NCI-H1694 treated with DMSO at 0.1 percent for 48 hours (cell line): ENCODE results near the gene DNAH14.
"Not testable (repeated sequence)": the region's sequence is repeated elsewhere in the genome, so short reads cannot be mapped to it uniquely, and the experiment has no call there.

Experiments used
- DNase-seq: peaks from one replicate; lab custom pipeline; 2025; lab: John Stamatoyannopoulos, UW

DNAH14 gene

DNA sequence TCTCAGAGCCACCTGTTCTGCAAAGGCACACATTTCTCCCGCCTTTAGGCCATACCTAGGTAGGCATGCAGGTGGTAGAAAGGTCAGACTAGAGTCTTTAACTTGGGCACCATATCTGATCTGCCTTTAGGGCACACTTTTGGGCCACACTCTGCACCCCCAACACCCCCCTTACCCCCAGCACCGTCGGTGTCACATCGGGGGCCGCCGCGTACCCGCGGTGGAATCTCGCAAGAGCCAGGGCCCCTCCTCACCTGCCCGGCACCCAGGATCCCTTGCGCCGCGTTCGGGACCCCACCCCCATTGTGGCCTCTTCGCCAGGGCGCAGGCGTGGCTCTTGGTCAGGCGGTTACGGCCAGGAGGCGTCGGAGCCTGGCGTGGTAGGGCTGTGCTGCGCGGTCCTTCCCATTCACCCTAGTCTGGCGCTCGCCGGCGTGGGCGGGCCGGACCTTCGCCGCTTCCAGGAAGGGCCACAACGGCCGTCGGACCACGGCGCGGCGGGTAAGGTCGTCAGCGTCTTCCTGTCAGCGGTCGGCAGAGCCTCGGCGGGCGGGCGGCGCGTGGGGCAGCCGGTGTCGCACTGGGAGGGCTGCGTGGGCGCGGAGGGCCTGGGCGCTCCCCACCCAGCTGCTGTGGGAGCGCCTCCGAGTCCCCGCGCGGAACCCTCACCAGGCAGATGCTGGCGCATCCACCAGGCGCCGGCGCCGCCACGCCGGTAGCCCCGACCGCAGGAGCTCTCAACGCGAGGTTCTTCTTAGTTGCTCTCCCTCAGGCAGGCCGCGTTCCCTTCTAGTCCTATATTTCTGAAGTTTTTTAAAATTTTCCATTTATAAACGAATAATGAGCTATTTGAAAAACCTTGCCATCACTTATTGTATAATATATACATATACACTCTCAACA lies at the start of gene DNAH14:
Gene DNAH14, plus strand, starts transcription at position 341 of the 903 bp plus-strand sequence. CDS start 23,028 bp downstream, outside the sequence.
- no peak for DNase-seq

DNA sequence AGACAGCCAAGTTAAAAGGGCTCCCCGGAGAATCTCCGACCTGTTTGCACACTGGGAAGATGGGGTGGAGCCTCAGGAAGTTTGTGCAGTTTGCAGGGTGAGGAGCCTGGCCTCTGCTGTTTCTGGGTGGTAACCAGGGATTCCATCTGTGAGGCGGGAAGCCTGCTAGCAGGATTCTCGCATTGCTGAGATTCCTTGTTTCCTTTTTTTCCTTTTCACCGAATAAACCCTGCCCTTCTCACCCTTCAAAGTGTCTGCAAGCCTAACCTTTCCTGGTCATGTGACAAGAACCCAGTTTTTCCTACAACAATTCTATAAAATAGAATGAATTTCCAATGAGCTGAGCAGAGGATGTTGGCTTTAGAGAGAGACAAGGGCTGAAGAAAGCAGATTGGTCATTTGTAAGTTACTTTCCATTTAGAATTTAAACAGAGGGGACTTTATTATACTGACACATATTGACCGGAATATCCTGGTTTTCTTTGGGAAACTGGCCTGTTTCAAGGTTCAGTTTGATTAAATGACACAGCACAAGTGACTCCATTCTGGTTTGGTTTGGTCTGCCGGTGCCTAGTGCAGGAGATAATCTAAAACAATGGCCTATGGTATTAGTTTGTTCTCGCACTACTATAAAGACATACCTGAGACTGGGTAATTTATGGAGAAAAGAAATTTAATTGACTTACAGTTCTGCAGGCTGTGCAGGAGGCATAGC lies 48.7 kb upstream of the DNAH14 start:
- DNase-seq = no peak

DNA sequence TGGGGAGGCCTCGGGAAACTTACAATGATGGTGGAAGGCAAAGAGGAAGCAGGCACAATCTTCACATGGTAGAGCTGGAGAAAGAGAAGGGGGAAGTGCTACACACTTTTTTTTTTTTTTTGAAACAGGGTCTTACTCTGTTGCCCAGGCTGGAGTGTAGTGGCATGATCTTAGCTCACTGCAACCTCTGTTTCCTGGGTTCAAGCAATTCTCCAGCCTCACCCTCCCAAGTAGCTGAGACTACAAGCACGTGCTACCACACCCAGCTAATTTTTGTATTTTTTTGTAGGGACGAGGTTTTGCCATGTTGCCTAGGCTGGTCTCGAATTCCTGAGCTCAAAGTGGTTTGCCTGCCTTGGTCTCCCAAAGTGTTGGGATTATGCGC lies 48.2 kb upstream of the DNAH14 start:
- DNase-seq = not testable (repeated sequence)

GRCh38 chr1:224881762-224882211 lies 47.7 kb upstream of the DNAH14 start:
- no peak for DNase-seq

DNA sequence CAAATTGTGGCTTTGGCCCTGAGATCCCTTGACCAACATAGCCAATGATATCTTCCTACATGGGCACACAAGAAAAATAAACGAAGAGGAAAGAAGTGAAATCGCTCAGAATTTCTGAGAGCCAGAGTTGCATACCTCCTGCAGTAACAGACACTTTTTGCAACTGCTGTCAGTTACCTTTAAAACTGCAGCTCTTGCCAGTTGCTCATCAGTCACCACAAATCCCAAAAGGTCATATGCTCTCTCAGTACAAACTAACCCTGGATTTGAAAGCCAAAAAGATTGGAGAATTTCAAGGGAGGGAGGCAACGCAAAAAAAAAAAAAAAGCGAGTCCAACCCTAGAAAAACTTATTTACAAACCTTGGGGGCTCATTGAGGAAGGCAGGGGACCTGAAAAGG lies 47.2 kb upstream of the DNAH14 start:
- no peak for DNase-seq

DNA sequence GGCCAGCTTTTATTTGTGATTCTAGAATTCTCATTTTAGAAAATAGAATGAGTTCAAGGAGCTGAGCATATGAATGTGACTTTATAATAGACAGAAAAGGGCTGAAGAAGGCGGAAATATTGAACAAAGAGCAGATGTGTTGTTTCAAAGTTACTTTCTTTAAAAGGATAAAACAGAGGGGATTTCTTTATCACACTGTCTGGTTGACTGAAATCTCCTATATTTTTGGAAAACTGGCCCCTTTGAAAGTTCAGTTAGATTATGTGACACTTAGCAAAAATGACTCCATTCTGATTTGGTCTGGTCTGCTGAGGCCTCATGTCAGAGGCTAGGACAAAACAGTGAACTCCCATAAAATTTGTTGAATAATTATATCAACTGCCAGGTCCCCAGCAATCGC lies 46.4 kb upstream of the DNAH14 start:
- DNase-seq = no peak

GRCh38 chr1:224884361-224884801 lies 45.1 kb upstream of the DNAH14 start:
- DNase-seq = no peak

GRCh38 chr1:224885376-224885775 lies 44.1 kb upstream of the DNAH14 start:
- DNase-seq = not testable (repeated sequence)

DNA sequence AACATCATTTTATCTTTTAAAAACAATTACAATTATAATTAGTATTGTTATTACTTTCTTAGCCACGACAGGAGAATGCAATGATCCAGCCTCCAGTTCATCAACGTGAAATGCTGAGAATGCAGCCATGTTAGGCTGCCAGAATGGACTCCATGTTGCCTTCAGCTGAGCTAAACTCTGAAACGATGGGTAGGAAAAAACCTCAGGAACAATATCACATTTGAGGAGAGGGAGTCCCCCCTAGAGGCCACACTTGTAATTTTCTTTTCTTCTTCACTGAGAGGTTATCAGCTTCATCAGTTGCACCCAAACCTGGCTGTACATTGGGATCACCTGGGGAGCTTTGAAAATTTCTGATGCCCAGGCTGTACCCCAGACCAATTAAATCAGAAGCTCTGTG lies 34.6 kb upstream of the DNAH14 start:
- DNase-seq = peak; percentile 5

DNA sequence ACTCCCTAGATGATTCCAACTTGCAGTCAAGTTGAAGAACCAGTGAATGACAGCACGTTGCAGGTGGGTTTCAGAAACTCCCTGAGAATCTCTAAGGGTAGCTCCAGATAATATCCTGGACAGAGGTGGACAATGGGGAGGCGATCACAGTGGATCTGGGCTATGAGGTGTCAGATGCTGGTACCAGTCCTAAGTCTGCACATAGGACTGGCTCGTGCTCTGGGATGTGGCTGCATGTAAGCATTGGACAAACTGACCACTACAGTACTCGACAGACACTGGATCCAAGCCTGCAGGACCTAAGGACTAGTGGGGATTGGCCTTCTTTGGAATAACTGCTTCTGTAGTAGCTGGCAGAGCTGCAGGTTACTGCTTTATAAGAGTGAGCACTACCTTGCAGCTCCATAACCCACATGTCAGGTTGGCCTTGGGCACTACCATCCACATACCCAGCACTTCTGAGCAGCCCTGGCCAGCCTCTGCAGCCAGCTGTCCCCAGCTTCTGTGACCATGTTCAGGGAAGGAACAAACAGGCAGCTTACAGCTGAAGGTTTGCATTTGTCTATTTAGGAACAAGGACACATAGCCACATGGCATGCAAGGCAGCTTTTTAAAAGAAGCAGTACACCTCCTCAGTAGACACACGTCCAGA lies 33.2 kb upstream of the DNAH14 start:
- no peak for DNase-seq

- DNase-seq = no peak
Measured at GRCh38 chr1:224897529-224898327, 31.7 kb upstream of the DNAH14 start.

DNA sequence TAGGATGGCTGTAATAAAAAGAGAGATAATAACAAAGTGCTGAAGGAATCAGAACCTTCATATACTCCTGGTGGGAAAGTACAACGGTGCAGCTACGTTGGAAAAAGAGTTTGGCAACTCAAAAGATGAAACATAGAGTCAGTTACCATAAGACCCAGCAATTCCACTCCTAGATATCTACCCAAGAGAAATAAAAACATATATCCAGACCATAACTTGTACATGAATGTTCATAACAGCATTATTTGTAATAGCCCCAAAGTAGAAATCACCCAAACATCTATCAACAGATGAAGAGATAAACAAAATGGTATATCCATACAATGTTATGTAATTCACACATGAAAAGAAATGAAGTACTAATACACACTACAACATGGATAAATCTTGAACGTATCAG lies 30.5 kb upstream of the DNAH14 start:
- DNase-seq = no peak

GRCh38 chr1:224900062-224900630 lies 29.3 kb upstream of the DNAH14 start:
- DNase-seq = no peak

DNA sequence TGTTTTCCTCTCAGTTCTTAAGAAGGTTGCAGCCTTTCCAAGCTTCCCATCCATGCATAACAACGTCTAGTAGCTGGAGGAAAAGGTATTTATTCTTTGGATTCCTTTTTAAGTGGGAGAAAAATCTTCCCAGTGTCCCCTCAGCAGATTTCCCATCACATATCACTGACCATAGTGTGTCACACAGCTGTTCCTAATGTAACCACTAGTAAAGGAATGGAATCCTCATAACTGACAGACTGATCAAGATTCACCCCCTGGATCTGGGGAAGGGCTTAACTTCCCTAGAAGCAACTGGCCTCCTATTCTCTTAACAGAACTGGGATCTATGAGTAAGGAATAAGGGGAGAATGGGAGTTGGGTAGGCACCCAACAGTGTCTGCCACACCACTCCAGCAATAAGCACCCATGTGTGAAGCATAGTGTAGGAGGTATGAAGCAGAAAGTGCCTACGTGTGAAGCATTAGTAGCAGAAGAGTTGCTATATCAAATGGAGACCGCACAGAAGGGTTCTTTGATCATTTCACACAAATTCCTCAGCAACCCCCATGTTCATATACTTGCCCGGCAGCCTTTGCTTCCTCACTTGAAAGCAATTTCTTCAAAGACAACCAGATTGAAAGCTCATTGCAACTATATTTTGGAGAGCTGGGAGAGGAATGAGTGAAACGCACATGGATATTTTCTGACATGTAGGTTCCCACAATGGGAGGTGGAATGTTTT lies 28.2 kb upstream of the DNAH14 start:
- no peak for DNase-seq

- DNase-seq = no peak
Measured at GRCh38 chr1:224903955-224904354, 25.5 kb upstream of the DNAH14 start.

DNA sequence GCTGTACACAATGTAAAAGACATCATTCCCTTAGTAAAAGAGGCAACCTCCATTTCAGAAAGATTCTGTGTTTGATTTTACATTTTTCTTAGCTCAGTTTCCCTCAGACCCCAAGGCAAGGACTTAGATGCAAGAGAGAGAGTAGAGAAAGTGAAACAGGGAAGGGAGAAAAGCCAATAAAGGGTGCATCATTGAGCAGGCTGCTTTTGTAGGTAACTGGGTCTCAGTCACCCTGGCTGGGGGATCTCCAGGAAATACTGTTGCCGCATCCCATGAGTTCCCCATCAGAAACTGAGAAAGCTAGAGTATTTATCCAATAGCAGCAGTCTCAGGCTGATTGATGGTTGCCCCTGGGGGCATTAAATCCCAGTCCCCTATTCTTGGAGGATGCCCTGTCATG lies 23.1 kb upstream of the DNAH14 start:
- no peak for DNase-seq

DNA sequence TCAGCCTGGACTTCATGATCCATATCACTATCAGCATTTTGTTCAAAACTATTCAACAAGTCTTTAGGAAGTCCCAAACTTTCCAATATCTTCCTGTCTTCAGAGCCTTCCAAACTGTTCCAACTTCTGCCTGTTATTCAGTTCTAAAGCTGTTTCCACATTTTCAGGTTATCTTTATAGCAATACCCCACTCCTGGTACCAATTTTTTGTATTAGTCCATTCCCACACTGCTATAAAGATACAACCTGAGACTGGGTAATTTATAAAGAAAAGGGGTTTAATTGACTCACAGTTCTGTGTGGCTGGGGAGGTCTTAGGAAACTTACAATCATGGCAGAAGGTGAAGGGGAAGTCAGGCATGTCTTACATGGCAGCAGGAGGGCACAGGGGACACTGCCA lies 18.3 kb upstream of the DNAH14 start:
- no peak for DNase-seq

GRCh38 chr1:224914292-224914900 lies 15.1 kb upstream of the DNAH14 start:
- no peak for DNase-seq

DNA sequence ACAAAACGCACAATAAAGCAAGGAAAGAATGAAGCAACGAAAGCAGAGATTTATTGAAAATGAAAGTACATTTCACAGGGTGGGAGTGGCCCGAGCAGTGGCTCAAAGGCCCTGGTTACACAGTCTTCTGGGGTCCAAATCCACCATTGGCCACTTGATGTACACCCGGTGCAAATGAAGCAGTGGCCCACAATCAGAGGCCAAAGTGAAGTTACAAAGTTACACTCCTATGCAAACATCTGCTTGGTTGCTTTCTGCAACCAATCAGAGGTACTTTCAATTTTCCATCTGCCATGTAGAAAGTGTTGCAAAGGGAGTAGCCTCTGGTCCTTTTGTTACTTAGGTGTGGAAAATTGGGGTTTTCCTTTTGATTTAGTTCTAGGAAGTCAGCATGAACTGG lies 10.0 kb upstream of the DNAH14 start:
- no peak for DNase-seq

DNA sequence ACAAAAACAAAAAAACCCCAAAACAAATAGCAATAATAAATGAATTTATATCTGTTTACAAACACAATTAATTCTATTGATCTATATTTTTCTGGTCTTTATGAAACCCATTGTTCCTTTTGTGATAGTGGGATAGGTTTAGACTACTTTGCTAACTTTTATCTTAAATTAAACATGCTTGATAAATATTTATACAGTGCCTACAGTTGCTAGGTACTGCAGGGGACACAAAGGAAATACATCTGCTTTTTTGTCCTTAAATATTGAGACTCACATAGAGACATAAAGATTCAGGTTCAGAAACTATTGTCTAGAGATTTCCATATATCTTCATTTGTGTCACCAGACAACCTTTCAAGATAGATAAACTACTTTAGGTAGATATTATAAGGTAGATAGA lies 8.5 kb upstream of the DNAH14 start:
- DNase-seq = no peak
